A549 (cell line): ENCODE data around the gene CNR1. TPM values are rescaled to one million over a fixed set of nuclear protein-coding genes. Genes with fewer than 3 reads are reported as not detected.

Experiments used
- ATAC-seq, 2 experiments: fragments of 200-7000 bp in 1 of 2; fragments of >200 bp in 1 of 2; cut with Nextera tagmentation in 1 of 2; cut with Tn5 transposase in 1 of 2; 3 replicates each; pipeline versions ENCODE4 v1.8.0 to v1.9.1; 2018 to 2020; ENCODE audit warnings: mild to moderate bottlenecking in 1 of 2, moderate library complexity in 1 of 2
- CTCF ChIA-PET: fragments of 300-600 bp; sonication (Branson Sonifier 250); formaldehyde crosslinking; extraction: SDS; loops from one replicate; lab custom pipeline; 2021; ENCODE audit warnings: antibody characterized with exemption, inconsistent platforms; lab: Yijun Ruan, JAX
- POLR2A ChIA-PET: fragments of 350-600 bp; formaldehyde crosslinking; extraction: SDS; loops from one replicate; lab custom pipeline; 2021; ENCODE audit warnings: antibody characterized with exemption, inconsistent platforms; lab: Yijun Ruan, JAX
- DNase-seq, 2 experiments: peaks; one replicate each; pipeline versions ENCODE4 v3.0.0 to v3.0.0-alpha.2; 2011 to 2016; ENCODE audit warnings: low read depth in 1 of 2, low spot score in 1 of 2
- FAIRE-seq: peaks from 2 replicates; lab custom pipeline; 2011; peaks lifted over from hg19 to GRCh38; lab: Jason Lieb, UNC
- H3K27ac ChIP-seq, 2 experiments: fragments of >200 bp; sonication (Bioruptor Twin); formaldehyde crosslinking; 3 replicates each; pipeline ENCODE4 v1.5.1; 2016 to 2017
- H3K4me1 ChIP-seq: fragments of >200 bp; sonication (Bioruptor Twin); formaldehyde crosslinking; 3 replicates; pipeline ENCODE4 v1.6.1; 2016
- H3K4me2 ChIP-seq: fragments of >200 bp; sonication (Bioruptor Twin); formaldehyde crosslinking; 3 replicates; pipeline ENCODE4 v1.6.1; 2016
- H3K4me3 ChIP-seq: fragments of >200 bp; sonication (Bioruptor Twin); formaldehyde crosslinking; 3 replicates; pipeline ENCODE4 v1.5.1; 2016
- H3K9me3 ChIP-seq: fragments of >200 bp; sonication (Bioruptor Twin); formaldehyde crosslinking; 3 replicates; pipeline ENCODE4 v1.6.1; 2016
- CBX8 ChIP-seq: fragments of 200-600 bp; sonication (generic); IDR thresholded peaks from 2 replicates; pipeline ENCODE4 v1.6.1; 2016
- CHD2 ChIP-seq: fragments of 150-350 bp; IDR thresholded peaks from 2 replicates; pipeline ENCODE4 v1.6.1; 2014; ENCODE audit warnings: low read length; ENCODE audit not compliant: partially characterized antibody
- EP300 ChIP-seq, 2 experiments: fragments of >200 bp; sonication (Bioruptor Twin); formaldehyde crosslinking; IDR thresholded peaks; 2 replicates in 1 of 2; 3 replicates in 1 of 2; pipeline ENCODE4 v1.6.1; 2016 to 2017
- ESRRA ChIP-seq: fragments of 150-350 bp; IDR thresholded peaks from 2 replicates; pipeline ENCODE4 v1.6.1; 2014; ENCODE audit warnings: mild to moderate bottlenecking, low read length, borderline replicate concordance
- FOSB ChIP-seq: fragments of 250-450 bp; sonication (Bioruptor Pico); IDR thresholded peaks from 2 replicates; pipeline ENCODE4 v1.5.0; 2020; ENCODE audit warnings: mild to moderate bottlenecking, moderate library complexity
- HES2 ChIP-seq: fragments of >200 bp; sonication (Bioruptor Twin); formaldehyde crosslinking; IDR thresholded peaks from 2 replicates; pipeline ENCODE4 v1.6.1; 2016
- HOXA7 ChIP-seq: fragments of 250-450 bp; sonication (Bioruptor Pico); IDR thresholded peaks from 2 replicates; pipeline ENCODE4 v1.5.0; 2020; ENCODE audit warnings: mild to moderate bottlenecking, moderate library complexity
- KDM5A ChIP-seq: fragments of 200-600 bp; sonication (generic); IDR thresholded peaks from 2 replicates; pipeline ENCODE4 v1.6.1; 2016; ENCODE audit warnings: antibody characterized with exemption, mild to moderate bottlenecking
- MAX ChIP-seq: IDR thresholded peaks from 2 replicates; pipeline ENCODE4 v1.6.1; 2012
- NFE2L2 ChIP-seq: fragments of 150-350 bp; conservative IDR thresholded peaks from 2 replicates; pipeline ENCODE4 v1.6.1; 2014; ENCODE audit warnings: low read length
- POLR2A ChIP-seq: IDR thresholded peaks from 2 replicates; pipeline ENCODE4 v1.6.1; 2012; ENCODE audit warnings: mild to moderate bottlenecking, low read length
- POLR2AphosphoS2 ChIP-seq: conservative IDR thresholded peaks from 2 replicates; pipeline ENCODE4 v1.6.1; 2012; ENCODE audit warnings: low read length, improper control_type of control experiment, inconsistent platforms
- RARB ChIP-seq: fragments of 250-450 bp; sonication (Bioruptor Pico); IDR thresholded peaks from 2 replicates; pipeline ENCODE4 v1.8.0; 2021; ENCODE audit warnings: mild to moderate bottlenecking, moderate library complexity
- RFX5 ChIP-seq: fragments of 450-650 bp; IDR thresholded peaks from 2 replicates; pipeline ENCODE4 v1.7.1; 2014; ENCODE audit warnings: antibody characterized with exemption, mild to moderate bottlenecking, moderate library complexity
- SMC3 ChIP-seq: fragments of >200 bp; sonication (Bioruptor Twin); formaldehyde crosslinking; IDR thresholded peaks from 3 replicates; pipeline ENCODE4 v1.6.1; 2018; ENCODE audit warnings: inconsistent platforms
- TFCP2L1 ChIP-seq: fragments of 250-450 bp; sonication (Bioruptor Pico); IDR thresholded peaks from 2 replicates; pipeline ENCODE4 v1.5.0; 2021; ENCODE audit warnings: mild to moderate bottlenecking
- ZC3H11A ChIP-seq: fragments of 450-650 bp; IDR thresholded peaks from 2 replicates; pipeline ENCODE4 v1.6.1; 2014; ENCODE audit warnings: antibody characterized with exemption, mild to moderate bottlenecking
- ZFP36 ChIP-seq: fragments of 450-650 bp; IDR thresholded peaks from 2 replicates; pipeline ENCODE4 v1.6.1; 2014; ENCODE audit warnings: borderline replicate concordance; ENCODE audit not compliant: partially characterized antibody
- WGBS: methylation state at CpG from one replicate; pipeline ENCODE4 v1.1.6; 2017; ENCODE audit errors: missing lambda C conversion rate; 5-methylcytosine and 5-hydroxymethylcytosine counted together
- polyA plus RNA-seq, 4 experiments: library from polyadenylated mRNA; depleted of rRNA in 3 of 4; stranded (reverse); fragments of >200 nt; fragmentation: RNase III in 1 of 4; extraction: RNeasy Plus Mini Kit Qiagen cat#74134 plus additional on column Dnase treatment in 1 of 4; gene quantifications; 2 replicates in 3 of 4; 3 replicates in 1 of 4; pipeline ENCODE4 v1.2.3, GENCODE V29; 2011 to 2017
- TF ChIP-seq, protein P1 (sequence below): fragments of >200 bp; sonication (Bioruptor Twin); formaldehyde crosslinking; IDR thresholded peaks from 3 replicates; pipeline ENCODE4 v1.5.1; 2016
- TF ChIP-seq, protein P2 (sequence below): fragments of 250-450 bp; sonication (Bioruptor Pico); IDR thresholded peaks from 2 replicates; pipeline ENCODE4 v1.5.0; 2021; ENCODE audit warnings: mild to moderate bottlenecking, moderate library complexity, borderline replicate concordance
- TF ChIP-seq, protein P3 (sequence below): IDR thresholded peaks from 2 replicates; pipeline ENCODE4 v1.6.1; 2012

CNR1 gene
- polyA plus RNA-seq, 2 of the 4 experiments (the other 2 are of a cell fraction): 0.06 to 0.72 TPM

DNA sequence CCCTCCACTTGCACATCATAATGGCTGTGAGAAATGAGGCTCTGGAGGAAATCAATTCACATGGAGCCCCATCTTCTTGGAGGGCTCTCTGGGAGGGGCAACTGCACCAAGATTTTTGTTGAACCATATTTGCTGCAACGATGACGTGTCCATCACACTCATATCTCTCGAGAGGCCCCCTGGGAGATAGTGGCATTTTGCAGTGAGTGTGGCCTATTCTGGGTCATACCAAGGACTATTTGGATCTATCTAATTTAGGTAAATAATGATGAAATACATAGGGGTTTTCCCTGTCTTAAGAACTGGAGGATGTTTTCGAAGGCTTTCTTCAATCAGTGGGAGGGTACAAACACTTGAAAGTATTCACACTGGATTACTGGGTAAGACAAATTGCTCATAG, 31.6 kb downstream of the CNR1 start:
- ATAC-seq (no peak), FAIRE-seq (no peak), DNase-seq (no peak)
- ChIA-PET CTCF (no interaction called here), POLR2A (no interaction called here)
- WGBS: 2% methylated on average over 4 of the region's 4 CpGs
- H3K4me2 ChIP-seq: no peak overlapping the region
- H3K4me3 ChIP-seq: no peak overlapping the region
- no peaks in the 10 kb centered on the region for H3K9me3 ChIP-seq
- TF ChIP-seq CBX8 (no peak), SMC3 (no peak), KDM5A (no peak), RARB (no peak), ZC3H11A (no peak), RFX5 (no peak), HES2 (no peak), MAX (no peak), ZFP36 (no peak), TFCP2L1 (CRISPR knock-in tag) (no peak), POLR2A (no peak)
- TF ChIP-seq, protein P1, sequence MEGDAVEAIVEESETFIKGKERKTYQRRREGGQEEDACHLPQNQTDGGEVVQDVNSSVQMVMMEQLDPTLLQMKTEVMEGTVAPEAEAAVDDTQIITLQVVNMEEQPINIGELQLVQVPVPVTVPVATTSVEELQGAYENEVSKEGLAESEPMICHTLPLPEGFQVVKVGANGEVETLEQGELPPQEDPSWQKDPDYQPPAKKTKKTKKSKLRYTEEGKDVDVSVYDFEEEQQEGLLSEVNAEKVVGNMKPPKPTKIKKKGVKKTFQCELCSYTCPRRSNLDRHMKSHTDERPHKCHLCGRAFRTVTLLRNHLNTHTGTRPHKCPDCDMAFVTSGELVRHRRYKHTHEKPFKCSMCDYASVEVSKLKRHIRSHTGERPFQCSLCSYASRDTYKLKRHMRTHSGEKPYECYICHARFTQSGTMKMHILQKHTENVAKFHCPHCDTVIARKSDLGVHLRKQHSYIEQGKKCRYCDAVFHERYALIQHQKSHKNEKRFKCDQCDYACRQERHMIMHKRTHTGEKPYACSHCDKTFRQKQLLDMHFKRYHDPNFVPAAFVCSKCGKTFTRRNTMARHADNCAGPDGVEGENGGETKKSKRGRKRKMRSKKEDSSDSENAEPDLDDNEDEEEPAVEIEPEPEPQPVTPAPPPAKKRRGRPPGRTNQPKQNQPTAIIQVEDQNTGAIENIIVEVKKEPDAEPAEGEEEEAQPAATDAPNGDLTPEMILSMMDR: no peak
- TF ChIP-seq, protein P2, sequence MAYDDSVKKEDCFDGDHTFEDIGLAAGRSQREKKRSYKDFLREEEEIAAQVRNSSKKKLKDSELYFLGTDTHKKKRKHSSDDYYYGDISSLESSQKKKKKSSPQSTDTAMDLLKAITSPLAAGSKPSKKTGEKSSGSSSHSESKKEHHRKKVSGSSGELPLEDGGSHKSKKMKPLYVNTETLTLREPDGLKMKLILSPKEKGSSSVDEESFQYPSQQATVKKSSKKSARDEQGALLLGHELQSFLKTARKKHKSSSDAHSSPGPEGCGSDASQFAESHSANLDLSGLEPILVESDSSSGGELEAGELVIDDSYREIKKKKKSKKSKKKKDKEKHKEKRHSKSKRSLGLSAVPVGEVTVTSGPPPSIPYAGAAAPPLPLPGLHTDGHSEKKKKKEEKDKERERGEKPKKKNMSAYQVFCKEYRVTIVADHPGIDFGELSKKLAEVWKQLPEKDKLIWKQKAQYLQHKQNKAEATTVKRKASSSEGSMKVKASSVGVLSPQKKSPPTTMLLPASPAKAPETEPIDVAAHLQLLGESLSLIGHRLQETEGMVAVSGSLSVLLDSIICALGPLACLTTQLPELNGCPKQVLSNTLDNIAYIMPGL (CRISPR knock-in tag): no peak
- no peak overlapping the region for H3K27ac ChIP-seq
- no peaks in the 10 kb centered on the region for H3K4me1 ChIP-seq

DNA sequence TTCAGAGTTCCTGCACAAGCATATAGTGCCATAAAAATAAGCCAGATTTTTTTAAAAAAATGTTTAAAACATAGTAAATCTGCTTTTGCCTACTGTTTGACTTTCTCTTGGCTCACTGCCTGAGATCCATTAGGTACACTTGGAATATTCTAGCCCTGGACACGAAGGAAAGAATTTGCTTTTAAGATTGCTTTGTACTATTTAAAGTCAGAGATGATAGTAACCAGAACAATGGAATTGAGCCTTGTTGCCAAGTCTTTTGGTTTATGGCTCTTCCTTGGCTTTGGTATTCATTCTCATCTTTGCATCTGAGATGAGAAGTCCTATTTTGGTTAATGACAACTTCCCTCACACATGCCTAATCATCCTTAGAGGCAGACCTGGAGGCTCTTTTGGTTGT, 32.4 kb downstream of the CNR1 start:
- TF ChIP-seq CHD2 (no peak), EP300 (IDR thresholded peaks at IDR 0.05) (no peak), SMC3 (no peak), ESRRA (no peak), POLR2AphosphoS2 (no peak), HES2 (no peak), HOXA7 (CRISPR knock-in tag) (no peak), KDM5A (no peak), POLR2A (no peak), NFE2L2 (no peak), FOSB (CRISPR knock-in tag) (no peak)
- TF ChIP-seq, protein P3, sequence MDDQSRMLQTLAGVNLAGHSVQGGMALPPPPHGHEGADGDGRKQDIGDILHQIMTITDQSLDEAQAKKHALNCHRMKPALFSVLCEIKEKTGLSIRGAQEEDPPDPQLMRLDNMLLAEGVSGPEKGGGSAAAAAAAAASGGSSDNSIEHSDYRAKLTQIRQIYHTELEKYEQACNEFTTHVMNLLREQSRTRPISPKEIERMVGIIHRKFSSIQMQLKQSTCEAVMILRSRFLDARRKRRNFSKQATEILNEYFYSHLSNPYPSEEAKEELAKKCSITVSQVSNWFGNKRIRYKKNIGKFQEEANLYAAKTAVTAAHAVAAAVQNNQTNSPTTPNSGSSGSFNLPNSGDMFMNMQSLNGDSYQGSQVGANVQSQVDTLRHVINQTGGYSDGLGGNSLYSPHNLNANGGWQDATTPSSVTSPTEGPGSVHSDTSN: no peak
- WGBS: 4% methylated on average over 1 of the region's 1 CpG
- no peak overlapping the region for H3K4me3 ChIP-seq
- ATAC-seq (no peak), FAIRE-seq (no peak), DNase-seq (no peak)
- ChIA-PET POLR2A (no interaction called here), CTCF (no interaction called here)
- no peak overlapping the region for H3K27ac ChIP-seq
- no peak overlapping the region for H3K4me2 ChIP-seq
- H3K9me3 ChIP-seq: no peaks in the 10 kb centered on the region
- H3K4me1 ChIP-seq: no peaks in the 10 kb centered on the region
